Stimulated activated CD8-positive, alpha-beta memory T cell treated with anti-CD3 and anti-CD28 coated beads, Interleukin-7, amount 100 ng/mL, for 48 hours (primary cell): ENCODE data around the gene C18orf63.
"Not testable (repeated sequence)": the region's sequence is repeated elsewhere in the genome, so short reads cannot be mapped to it uniquely, and the experiment has no call there.

Source experiments
- DNase-seq, 2 donors: peaks; one replicate each; pipeline ENCODE4 v3.0.0-alpha.2; 2020; ENCODE audit warnings: low read depth in 1 of 2; ENCODE audit errors: extremely low read depth in 1 of 2

C18orf63 gene

DNA sequence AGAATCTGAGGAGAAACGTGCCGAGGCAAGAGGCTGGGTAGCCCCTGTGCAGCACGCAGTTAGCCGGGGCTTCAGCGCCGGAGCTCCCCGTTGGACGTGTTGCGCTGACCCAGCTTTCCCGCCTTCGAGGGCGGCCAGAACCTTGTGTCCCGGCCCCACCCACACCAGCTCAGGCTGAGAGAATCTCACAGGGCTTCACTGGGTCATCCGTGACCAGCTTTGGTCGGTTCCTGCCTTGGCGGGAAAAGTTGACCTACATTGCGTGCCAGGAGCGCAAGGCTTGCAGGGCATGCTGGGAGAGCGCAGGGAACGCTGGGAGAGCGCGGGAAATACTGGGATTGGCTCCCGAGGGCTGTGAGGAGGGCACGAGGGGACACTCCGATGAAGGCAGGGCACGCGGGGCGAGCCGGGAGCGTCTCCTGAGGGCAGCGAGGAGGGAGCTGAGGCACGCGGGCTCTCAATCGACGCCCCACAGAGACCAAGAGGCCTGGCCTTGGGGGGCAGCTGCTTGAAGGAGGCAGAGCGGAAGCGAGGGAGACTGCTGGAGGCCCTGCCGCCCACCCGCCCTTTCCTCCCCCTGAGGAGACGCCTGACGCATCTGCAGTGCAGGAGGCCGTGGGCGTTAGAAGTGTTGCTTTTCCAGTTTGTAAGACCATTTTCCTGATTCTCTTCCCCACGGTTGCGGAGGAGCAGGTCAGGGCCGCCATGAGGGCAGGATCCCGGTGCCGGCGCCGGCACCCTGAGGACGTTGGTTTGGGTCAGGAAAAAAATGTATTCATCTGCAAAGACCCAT lies at the start of gene C18orf63:
TSS of gene C18orf63 (plus strand) at position 376 of the 793 bp plus-strand sequence. CDS start 2,027 bp downstream, outside the sequence.
- DNase-seq: no peak

DNA sequence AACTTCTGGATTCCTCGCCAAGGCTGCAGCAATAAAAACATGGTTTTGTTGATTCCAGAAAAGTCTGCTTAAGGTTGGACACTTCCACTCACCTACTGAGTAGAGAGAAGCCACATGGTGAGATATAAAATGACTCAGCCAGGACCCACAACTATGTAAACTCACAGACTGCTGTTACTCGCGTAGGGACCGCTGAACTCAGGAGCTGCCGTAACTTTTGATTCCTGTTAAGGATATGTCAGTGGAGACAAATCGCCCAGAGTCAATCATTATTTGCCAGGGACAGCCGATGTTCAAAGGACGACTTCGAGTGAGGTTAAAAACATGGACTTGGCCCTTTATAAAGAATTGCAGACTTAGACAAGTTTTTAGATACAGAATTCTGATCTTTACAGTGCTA lies 49.5 kb upstream of the C18orf63 start:
- no peak for DNase-seq

DNA sequence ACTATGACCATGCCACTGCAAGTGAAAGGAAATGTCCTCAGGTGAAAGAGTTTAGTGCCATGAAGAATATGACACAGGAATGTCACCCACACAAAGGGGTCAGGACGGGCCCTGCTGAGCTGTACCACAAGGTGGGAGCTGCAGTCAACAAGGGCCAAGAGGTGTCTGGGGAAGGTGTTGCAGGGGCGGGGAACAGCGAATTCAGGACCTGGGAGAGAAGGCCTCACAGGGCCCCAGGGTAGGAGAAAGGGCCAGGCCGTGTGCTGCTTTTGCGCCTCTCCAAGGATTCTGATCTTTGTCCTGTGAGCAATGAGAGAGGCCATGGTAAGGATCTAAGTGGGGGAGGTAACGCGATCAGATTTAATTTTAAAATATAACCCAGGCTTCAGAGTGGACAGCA lies 47.5 kb upstream of the C18orf63 start:
- DNase-seq: no peak

DNA sequence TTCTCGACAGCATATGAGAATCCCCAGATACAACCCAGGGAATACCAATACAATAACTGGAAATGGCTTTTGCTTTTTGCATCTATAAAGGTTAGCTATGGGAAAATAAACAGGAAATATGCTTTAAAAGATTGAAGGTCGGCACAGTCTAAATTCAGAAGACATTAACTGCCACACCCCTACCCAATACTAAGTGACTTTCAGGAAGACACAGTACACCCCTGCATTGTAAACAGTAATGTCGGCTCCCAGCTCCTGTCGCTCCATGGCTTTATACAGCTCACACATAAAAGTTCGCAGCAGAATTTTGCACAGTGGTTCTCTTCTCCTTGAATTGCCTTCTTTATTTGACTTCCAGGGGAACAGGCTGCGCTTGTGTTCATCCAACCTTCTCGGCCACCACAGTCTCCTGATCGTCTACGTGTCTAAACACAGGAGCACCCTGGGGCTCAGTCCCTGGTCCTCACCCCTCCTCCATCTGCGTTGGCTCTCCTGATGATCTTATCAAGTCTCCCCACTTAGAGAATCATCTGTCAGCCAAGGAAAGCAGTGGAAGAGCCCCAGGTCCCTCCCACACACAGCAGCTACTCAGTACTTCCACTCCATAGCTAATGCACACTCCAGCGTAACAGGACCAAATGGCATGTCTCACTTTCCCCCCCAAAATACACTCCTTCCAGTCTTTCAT lies 46.6 kb upstream of the C18orf63 start:
- DNase-seq: no peak

DNA sequence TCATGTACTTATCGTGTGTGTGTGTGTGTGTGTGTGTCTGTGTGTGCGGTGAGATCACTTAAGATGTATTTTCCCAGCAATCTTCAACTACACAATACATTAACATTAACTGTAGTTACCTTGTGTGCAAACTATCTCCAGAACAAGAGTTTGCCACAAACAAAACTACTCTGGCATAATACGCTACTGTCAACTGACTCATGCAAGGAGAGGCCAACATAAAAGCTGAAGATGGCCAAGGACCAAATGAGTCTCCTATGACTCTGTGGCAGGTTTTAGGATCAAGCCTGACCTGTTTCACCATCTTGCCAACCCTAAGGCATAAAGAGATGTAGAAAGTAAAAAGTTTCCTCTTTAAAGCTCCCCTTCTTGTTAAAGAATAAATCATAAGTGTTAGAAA lies 44.0 kb upstream of the C18orf63 start:
- DNase-seq: no peak

DNA sequence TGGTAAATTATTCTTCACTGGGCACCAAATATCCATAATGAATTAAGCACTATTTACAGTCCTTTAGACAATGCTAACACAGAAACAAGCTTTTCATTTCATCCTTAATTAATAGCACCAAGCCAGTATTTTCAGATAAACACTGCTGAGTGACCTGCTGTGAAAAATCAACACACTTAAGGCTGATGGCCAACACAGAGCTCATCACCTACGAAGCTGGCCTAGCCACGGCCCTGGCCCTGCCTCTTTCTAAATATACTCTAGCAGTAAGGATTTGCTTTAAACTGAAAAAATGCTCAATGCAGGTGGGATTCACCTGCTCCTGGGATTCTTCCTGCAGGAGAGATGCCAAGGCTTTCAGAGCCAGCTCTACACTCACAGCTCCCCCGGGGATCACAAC lies 42.2 kb upstream of the C18orf63 start:
- no peak for DNase-seq

DNA sequence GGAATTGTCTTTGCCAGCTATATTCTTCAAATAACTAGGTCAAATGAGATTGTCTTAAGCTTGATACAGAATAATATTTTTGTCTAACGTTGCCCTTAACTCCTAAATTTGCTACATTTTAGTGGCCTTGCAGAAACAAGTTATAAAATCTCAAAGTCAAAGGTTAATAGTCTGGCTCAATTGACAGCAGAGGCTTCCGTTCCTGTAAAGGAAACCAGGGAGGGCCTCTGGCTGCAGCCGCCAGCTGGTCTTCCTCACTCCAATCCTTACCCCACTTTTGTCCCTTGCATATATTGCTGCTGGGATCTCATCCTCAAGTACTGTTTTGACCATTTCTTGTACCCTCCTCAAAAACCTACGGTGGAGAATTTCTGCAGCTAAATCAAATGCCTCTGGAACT lies 40.9 kb upstream of the C18orf63 start:
- DNase-seq: no peak

DNA sequence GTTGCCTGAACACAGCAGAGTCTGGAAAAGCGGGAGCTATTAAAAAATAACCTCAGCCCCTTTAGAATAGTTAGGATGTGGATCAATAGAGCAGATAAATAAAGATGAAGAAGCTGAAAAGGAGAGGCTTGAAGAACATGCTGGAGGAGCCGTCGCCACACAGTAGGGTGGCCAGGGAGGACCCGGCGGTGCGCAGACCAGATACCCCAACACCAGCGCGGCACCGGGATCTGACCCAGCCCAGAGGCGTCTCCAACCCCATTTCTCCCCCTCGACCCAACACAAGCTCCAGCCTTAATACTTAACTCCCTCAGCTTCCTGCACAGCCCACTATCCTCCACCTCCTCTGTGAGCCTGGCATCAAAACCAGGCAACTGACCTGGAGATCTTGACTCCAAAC lies 39.9 kb upstream of the C18orf63 start:
- DNase-seq: no peak

DNA sequence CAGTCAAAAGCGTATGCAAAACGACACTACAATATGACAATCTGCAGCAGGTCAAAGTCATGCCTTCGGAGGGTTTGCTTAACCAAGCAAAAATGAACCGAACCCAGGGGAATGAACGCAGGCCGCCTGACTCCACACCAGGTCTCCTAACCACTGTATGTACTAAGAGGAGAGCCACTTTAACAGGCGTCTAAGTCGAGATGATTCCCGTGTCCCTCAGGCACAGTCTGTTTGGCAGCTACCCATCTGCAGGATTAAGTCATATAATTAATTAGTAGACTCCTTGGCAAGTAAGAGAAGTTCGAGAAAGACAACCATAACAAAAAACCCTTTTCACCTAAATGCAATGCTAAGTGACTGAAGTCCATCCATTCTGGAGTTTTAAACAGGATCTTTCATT lies 39.0 kb upstream of the C18orf63 start:
- DNase-seq: no peak

DNA sequence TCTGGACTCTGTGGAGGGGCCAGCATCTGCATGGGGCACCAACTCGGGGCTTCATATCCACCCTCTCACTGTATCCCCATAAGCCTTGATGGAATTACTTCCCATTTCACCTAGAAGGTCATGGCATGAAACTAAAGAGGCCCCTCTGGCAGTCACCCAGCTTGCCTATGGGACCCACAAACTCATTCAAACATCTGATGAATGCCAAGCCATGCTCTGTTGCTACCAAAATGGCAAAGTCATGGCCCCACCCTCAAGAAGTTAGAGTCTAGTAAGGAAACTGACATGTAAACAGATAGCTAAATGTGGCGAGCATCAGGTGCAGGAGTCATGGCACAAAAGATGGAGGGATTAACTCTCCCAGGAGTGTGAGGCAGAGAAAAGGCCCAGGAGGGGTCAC lies 38.3 kb upstream of the C18orf63 start:
- no peak for DNase-seq

DNA sequence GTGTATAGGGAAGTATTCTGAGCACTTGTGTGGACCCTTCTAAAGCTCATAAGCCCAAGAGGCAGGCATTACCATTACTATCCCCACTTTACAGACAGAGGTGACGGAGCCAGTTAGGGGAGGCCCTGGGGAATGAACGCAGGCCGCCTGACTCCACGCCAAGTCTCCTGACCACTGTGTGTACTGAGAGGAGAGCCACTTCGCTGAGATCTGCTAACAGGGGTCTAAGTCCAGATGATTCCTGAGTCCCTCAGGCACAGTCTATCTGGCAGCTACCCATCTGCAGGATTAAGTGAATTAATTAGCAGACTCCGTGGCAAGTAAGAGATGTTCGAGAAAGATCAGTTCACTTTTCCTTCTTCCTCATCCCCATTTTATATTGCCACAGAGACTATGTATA lies 37.6 kb upstream of the C18orf63 start:
- DNase-seq: no peak

DNA sequence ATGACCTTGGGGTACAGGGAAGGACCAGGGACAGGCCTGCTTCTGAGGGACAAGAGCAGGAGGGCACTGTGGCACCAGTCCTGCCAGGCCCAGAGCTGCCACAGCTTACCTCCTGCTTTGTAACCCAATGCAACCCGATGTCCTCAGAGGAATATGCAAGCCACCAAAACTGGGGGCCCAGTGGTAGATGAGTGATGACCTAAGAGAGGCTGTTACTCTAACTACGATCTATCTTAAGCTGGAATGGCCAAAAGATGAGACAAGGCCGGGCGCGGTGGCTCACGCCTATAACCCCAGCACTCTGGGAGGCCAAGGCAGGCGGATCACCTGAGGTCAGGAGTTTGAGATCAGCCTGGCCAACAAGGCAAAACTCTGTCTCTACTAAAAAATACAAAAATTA lies 36.7 kb upstream of the C18orf63 start:
- DNase-seq: no peak

DNA sequence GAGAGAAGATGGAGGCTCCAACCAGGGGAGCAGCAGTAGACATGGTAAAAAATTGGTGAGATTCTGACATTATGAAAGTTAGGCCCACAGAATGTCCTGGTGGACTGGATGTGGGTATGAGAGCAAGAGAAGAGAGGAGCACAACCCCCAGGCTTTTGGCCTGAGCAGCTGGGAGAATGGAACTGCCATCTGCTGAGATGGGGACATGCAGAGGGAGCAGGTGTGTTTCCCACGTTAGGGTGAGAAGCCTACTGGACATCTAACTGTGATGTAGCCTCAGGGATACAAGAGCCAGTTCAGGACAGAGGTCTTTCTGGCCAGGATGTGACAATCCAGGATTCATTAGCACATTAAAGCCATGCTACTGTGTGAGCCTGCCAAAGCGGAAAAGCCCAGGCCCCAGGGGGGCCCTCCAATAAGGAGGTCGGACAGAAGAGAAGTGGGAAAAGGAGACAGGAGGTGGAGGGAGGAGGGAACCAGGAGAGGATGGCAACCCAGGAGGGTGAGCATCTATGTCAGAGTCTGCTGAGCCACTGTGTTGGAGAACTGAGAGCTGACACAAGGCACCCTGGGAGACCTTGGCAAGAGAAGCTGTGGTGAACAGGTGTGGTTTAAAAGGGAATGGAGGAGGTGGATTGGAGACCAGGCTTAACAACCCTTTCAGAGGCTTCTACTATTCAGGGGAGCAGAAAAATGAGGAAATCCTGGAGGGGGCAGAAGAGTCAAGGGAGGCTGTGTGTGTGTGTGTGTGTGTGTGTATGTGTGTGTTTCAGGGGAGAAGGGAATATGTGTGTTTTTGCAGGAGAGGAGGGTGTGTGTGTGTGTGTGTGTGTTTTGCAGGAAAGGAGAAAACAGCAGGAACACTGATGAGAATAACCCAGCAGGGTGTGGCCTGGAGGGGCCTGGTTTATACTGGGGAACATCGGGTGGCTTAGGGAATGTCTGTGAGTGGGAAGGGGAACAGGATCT lies 34.3 kb upstream of the C18orf63 start:
- no peak for DNase-seq

DNA sequence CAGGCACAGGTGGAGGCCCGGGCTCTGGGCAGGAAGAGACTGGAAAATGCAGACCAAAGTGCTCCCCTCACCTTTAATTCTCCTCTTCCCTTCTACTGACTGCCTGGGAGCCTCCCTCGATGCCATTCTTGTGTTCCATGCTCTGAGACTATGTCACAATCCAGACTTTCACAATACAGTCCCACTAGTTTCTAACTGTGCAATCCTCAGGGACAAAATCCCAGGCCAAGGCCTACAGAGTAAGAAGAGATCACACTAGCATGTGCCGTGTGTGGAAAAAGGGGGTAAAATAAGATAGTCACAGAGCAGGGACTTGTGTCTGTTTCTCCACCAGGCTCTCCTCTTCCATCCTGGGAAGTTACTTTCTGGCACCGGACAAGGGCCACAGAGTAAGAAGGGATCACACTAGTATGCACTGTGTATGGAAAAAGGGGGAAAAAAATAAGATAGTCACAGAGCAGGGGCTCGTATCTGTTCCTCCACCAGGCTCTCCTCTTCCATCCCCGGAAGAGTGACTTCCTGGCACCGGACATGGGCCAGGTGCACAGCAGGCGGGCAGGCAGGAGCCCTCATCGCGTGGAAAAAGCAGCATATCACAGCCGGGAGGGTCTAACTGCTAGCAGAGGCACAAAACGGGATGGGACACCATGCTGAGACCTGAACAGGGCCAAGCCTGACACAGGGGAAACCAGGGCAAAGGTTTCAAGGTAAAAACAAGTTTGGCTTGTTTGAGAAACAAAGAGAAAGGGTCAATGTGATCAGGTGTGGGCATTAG lies 33.5 kb upstream of the C18orf63 start:
- DNase-seq: no peak

DNA sequence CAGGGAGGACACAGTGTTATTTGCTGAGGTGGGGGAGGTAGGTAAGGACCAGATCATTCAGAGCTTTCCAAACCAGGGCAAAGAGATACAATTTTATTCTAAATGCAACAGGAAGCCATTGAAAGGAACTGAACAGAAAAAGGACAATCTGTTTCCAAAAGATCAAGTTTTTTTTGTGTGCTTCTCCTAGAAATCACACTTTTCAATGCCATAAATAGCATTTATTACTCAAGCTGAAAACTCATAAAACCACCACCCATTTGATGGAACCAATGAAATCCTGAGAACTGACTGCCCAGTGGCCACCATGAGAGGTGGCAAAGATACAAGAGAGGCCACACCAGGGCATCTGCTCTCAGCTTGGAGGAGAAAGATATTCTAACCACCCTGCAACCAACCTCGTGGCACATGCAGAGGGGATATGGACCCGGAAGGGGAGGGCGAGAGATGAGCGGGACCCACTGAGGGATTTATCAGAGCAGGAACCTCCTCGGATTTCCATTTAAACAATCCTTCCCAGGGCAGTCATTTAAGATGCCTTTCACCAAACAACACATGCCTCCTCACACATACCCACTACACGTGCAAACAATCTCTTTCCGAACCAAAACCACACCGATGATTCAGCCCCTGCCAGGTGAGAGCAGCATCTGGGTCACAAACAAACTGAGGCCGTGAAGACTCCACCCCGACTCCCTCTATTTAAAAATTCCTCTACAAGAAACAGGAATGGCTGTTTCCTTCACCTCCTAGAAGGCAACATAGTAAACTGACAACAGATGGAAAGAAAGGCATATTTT lies 32.7 kb upstream of the C18orf63 start:
- no peak for DNase-seq

DNA sequence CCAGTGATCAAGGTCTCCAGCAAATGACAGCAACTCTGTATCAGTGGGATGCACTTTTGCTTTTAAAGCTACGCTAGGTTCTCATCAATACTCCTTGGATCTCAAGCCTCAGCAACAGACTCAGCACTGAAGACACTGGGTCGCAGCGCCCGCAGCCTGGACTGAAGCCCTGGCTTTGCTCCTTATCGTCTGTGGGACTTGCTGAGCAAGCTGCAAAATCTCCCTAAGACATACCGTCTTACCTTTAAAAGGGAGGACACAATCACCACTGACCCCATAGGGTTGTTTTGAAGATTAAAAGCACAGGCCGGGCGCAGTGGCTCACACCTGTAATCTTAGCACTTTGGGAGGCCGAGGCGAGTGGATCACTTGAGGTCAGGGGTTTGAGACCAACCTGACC lies 32.0 kb upstream of the C18orf63 start:
- DNase-seq: no peak

DNA sequence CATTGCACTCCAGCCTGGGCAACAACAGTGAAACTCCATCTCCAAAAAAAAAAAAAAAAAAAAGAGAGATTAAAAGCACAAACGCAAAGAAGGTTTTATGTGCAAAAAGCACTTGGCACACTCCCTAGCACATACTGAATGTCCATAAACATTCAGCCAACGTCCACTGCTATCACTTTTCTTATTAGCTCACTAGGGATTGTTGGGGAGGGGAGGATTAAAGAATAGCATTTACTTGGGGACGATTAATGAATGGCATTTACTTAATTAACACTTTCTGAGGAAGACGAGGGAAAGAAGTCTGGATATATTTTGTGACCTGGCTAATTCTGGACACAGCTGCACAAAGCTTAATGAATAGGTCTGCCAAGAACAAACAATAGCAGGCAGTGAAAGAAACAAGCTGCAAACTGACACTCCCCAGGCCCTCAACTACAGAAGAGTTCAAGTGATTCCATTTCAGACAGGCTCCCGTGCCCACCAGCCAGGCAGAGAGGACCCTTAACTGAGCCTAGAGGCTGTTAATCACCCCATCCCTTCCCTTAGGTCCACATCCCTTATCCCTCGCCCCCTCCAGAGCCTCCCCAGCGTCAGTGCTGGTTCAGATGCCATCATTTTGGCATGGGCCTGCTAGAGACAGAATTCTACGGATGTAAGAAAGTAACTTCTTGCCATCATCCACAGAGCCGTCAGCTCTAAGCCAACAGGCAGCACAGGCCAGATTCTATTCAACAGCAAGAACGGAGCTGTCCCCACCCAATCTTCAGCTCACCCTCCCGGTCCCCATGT lies 31.3 kb upstream of the C18orf63 start:
- no peak for DNase-seq

DNA sequence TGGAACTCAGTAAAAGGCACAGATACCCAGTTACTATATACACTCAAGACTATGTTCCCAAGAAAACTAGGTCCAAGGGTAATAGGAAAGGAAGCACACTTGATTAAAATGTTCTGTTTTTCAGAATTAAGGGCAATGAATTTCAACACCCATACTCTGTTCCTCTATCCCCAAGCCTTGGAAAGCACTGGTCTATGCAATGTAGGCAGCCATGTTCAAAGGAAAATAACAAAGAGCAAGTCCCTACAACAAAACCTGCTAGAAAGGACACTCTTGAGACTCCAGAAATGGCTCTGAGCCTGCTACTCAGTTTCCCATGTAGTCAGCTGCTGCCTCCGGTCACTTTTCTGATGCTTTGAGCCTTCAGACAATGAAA lies 30.7 kb upstream of the C18orf63 start:
- DNase-seq: no peak

DNA sequence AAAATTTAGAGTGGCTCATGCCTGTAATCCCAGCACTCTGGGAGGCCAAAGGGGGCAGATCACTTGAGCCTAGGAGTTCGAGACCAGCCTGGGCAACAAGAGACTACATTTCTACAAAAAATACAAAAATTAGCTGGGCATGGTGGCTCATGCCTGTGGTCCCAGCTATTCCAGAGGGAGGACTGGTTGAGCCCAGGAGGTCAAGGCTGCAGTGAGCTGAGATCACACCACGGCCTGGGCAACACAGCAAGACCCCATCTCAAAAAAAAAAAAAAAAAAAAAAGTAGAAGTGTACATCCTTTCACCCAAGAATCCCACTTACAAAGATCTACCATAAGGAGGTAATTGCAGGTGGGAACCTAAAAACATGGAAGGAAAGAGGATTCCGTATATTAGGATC lies 30.1 kb upstream of the C18orf63 start:
- not testable (repeated sequence) for DNase-seq
